ENCODE measurements around the gene SEMA4F.

DNA sequence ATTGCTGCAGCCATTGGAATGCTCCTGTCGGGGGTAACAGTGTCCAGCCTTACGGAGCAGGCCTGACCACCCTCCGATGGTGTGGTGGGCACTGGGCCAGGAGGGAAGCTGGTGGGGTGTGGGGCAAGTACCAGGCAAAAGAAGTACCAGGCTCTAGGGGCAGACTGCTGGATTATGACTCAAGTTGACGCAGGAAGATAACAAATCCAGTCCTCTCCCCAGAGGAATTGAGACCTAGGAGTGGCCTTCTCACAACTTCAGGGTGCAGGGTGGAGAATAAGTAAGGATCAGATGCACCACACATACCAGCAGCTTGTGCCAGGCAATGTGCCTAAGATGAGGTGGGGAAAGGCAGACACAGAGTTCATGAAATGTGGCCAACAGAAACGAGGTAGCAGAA, 37.9 kb downstream of the SEMA4F start:
- TF ChIP-seq, protein P1, sequence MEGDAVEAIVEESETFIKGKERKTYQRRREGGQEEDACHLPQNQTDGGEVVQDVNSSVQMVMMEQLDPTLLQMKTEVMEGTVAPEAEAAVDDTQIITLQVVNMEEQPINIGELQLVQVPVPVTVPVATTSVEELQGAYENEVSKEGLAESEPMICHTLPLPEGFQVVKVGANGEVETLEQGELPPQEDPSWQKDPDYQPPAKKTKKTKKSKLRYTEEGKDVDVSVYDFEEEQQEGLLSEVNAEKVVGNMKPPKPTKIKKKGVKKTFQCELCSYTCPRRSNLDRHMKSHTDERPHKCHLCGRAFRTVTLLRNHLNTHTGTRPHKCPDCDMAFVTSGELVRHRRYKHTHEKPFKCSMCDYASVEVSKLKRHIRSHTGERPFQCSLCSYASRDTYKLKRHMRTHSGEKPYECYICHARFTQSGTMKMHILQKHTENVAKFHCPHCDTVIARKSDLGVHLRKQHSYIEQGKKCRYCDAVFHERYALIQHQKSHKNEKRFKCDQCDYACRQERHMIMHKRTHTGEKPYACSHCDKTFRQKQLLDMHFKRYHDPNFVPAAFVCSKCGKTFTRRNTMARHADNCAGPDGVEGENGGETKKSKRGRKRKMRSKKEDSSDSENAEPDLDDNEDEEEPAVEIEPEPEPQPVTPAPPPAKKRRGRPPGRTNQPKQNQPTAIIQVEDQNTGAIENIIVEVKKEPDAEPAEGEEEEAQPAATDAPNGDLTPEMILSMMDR (IDR thresholded peaks at IDR 0.05) = no peak
- TF ChIP-seq POLR2A (IDR thresholded peaks at IDR 0.05) = no peak
